ENCODE measurements around the gene CACYBP. TPM values are rescaled to one million over a fixed set of nuclear protein-coding genes. Genes with fewer than 3 reads are reported as not detected.
A peak's percentile ranks its signal among the peaks of the same experiment; 100 is the strongest.

Gene CACYBP
- total RNA-seq: 476 TPM

GRCh38 chr1:174999936-175000696 is at the start of gene CACYBP:
TSS of gene CACYBP (plus strand) at chr1:174999947. CDS start at chr1:175000181, 234 bp downstream.
- DNase-seq: no peak

DNA sequence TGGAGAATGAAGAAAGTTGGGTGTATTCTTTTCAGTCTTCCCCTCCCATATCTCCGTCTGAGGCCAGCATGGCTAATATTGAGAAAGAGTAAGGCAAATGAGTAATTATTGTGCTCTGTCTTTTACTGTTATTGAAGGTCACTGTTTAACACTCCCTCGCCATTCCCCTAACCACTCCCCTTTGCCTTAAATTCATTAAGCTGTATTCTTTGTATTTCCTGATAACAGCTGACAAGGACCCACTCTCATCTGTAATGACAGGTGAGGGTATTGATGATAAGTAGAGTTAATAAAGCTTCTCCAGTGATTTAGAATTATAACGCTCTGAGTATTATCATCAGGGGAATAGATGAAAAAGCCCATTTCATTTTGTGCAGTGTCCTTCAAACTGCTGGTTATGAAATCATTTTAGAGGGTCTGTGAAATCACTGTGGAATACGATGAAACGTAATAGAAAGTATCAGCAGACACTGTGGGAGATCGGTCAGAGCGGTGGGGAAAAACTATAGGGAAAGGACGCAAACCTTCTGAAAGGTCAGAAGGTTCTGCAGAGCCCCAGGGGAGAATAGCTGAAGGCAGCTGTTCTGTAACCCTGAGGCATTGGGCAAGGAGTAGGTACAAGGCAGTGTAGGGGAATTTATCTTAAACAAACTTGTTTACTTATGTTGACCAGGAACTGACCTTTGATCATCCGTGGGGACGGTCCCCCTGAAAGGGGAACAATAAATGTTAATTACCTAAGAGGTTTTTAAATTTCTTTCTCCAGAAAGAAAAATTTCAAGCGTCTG is 46.3 kb upstream of the CACYBP start:
- no peak for DNase-seq

GRCh38 chr1:174954073-174954460 is 45.7 kb upstream of the CACYBP start:
- DNase-seq: peak; percentile 66

DNA sequence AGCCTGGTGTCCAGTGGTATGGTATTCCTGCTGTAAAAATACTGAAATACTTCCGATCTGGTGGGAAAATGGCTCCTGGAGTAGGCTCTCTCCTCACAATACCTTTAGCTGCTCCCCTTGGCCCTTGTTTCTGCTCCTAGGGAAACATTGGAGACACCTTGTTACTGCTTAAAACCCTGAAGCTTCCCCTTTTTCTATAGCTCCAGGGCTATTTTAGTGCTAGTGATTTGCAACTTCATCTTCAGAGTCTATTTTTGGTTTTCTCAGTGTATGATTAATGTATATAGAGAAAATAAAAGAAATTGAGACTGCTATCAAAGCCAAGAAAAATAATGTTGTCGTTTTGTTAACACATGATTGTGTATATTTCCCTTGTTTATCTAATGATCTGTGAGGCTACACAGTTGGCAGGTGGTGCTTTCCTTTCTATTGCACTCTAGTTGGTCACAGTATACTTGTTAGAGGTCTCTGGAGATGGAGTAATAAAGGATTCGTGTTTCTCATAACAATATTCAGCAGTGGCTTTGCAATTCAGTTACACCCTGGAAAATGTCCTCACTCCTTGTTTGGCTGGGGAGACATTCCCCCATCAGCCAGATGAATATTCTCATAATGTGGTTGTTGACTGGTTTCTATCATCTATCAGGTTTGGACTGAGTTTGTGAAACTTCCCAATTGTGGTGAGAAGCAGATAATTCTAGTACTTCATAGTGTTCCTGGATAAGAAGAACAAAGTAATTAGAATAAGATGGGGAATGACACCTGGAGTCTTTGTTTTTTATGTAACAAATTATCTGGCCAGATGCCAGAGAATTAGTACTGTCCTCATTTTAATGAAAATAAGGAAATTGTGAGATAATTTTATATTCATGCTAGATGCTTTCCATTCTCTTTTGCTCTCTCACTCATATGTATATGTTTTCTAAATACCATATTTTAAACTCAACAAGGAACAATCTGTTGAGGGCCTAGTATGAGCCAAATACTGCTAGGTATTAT is 44.8 kb upstream of the CACYBP start:
- peak; percentile 46 for DNase-seq

- DNase-seq: no peak
Measured at GRCh38 chr1:174956086-174956485, 43.7 kb upstream of the CACYBP start.

- DNase-seq: no peak
Measured at GRCh38 chr1:174956976-174957375, 42.8 kb upstream of the CACYBP start.

GRCh38 chr1:174957829-174958228 is 41.9 kb upstream of the CACYBP start:
- DNase-seq: no peak

GRCh38 chr1:174958396-174958795 is 41.4 kb upstream of the CACYBP start:
- no peak for DNase-seq

DNA sequence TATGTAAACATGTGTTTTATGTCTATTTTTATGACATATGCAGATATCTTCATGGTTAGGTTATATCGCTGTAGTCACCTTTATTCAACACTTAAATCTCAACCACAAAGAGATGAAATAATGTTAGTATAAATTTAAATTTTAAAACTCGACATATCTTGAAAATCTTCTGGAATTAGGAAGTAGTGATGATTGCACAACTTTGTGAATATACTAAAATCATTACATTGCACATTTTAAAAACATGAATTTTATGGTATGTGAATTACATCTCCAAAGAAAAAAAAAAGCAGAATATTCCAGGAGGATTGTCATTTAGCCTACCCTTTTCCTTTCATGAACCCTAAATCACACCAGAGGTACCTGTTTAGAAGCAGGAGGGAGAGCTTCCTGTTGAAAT is 39.4 kb upstream of the CACYBP start:
- DNase-seq: no peak

DNA sequence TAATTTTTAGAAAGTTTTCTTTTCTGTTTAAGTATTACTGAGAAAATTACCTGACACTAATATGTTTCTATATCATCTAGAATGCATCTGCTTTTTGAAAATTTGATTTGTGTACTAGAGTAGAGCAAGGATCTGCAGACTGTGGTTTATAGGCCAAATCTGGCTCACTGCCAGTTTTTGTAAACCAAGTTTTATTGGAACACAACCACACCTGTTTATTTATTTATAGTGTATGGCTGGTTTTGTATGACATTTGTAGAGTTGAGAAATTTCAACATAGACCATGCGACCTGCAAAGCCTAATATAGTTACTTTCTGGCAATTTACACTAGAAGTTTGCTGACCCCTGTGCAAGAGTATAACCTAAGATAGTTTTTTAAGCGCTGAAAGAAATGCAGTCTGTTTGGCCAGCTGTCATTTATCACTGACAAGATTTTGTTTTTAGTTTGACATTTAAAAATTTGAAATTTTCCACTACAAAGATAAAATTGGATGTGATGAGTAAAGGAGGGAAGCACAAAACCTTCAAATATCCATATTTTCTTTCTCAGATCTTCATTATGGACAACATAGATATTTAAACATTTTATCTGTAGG is 36.1 kb upstream of the CACYBP start:
- DNase-seq: peak; percentile 50

- DNase-seq: peak; percentile 43
Measured at GRCh38 chr1:174964261-174964971, 35.3 kb upstream of the CACYBP start.

DNA sequence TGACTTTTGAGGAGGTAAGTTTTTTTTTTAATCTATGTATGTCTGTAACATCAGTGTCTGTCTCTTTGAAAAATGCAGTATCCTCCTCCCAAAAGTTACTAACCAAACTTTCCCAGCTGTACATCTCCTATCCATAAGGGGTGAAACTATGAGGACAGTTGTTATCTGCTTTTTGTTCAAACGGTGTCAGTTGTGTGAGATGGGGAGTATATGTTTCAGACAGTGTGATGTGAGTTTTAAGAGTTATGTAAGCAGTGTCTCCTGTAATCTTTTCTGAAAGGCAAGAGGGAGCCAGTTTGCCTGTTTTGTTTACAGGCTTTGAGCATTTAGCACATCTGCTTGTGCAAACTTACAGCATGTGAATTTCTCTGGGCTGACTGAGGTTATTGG is 34.8 kb upstream of the CACYBP start:
- peak; percentile 46 for DNase-seq

GRCh38 chr1:174965362-174966007 is 34.3 kb upstream of the CACYBP start:
- no peak for DNase-seq

DNA sequence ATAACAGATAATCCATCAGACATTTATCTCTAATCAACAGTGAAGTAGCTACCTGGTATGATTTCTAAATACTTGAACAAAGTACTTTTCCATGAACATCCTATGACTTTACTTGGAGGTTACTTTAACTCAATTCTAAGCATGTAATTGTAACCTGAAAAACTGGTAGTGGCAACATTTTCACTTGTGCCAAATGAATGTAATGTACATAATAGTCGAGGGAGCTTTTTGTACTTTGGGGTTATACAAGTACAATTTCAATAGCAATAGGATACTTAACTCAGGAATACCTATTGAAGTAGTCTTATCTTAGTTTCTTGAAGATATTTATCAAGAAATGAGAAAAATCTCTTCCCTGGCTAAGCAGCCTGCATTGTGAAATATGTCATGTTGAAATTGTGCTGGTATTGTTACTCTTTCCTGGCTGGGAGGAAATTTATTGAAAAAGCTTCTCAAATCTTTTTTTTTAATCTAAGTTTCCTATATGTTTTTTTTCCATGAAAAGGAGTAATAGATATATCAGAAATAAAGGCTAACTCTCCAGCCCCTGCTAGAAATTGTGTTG is 33.7 kb upstream of the CACYBP start:
- DNase-seq: peak; percentile 64

DNA sequence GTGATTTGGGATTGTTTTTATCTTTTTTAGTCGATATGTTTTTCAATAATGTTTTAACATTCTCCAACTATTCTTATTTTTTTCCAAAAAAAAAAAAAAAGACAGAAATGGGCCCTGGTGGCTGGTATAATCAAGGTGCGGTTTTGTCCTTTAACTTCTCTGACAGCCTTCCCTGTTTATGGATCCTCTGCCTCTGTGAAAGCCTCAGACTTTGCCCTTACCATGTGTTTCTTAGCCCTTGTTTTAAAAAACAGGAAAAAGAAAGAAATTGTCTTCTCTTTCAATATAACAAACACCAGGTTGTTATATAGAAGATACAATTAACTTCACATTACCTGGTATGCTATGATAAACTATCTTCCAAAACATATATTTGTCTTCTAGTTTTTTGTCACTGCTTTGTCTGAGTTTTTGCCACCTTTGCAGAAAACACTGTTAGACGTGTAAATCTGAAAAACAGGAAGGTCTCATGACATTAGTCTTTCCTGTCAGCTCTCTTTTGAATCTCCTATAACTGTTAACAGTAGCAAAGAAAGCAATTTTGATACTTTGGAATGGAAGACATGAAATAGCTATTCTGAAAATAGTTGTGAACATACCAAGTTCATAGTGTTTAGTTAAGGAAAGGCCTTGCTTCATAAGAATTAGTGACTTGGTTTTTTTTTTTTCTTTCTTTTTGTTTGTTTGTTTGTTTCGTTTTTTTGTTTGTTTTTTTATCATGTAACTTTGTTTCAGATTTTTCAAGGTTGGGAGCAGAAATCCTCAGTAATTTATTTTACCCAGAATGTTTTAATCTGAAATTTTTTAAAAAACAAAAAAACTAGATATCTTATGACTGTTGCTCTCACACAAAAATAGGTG is 31.7 kb upstream of the CACYBP start:
- DNase-seq: no peak

DNA sequence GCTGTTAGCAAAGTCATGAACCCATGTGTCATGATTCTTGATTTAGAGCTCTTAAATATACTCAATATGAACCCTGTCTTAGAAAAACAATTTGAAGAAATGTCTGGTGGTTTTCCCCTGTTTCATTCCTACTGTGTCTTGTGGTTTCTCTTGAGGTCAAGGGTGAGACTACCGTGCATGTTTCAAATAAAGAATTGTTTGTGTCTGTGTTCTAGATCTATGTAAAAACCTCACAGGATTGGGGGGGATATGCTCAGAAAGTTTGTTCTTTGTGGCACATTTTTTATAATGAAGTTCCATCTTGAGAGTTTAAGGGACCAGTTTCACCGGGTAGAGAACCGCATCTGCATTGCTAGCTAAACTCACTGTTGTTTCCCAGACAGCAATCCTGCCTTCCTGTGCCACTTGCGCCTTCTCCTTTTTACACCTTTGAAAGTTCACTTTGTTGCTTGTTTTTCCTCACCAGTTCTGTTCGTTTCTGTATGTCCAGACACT is 30.9 kb upstream of the CACYBP start:
- DNase-seq: no peak

- no peak for DNase-seq
Measured at GRCh38 chr1:174969977-174970376, 29.8 kb upstream of the CACYBP start.

DNA sequence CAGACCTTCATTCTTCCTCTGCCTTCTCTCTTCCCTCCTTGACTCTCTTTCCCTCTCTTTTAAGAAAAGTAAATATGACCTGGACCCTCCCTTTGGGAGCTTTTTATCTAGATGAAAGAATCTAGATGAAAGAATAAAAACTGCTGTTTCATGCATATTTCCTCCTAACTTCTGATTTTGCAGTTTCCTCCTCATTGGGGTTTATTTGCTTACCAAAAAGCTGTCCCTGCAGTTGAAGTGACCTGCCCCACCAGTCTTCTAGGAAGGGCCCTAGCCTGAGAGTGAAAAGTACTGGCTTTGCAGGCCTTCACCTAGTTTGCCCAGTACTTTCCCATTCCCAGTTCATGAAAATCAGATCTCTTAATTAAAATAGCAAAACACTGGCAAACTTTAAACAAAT is 28.3 kb upstream of the CACYBP start:
- no peak for DNase-seq

GRCh38 chr1:174971902-174972301 is 27.8 kb upstream of the CACYBP start:
- DNase-seq: no peak

Data from tongue (tissue), 2 donors.